ENCODE measurements around the gene NSG1. TPM values are rescaled to one million over a fixed set of nuclear protein-coding genes. Genes with fewer than 3 reads are reported as not detected.

Gene NSG1
- total RNA-seq, 2 experiments from 2014 or later: 10.3 to 10.4 TPM

DNA sequence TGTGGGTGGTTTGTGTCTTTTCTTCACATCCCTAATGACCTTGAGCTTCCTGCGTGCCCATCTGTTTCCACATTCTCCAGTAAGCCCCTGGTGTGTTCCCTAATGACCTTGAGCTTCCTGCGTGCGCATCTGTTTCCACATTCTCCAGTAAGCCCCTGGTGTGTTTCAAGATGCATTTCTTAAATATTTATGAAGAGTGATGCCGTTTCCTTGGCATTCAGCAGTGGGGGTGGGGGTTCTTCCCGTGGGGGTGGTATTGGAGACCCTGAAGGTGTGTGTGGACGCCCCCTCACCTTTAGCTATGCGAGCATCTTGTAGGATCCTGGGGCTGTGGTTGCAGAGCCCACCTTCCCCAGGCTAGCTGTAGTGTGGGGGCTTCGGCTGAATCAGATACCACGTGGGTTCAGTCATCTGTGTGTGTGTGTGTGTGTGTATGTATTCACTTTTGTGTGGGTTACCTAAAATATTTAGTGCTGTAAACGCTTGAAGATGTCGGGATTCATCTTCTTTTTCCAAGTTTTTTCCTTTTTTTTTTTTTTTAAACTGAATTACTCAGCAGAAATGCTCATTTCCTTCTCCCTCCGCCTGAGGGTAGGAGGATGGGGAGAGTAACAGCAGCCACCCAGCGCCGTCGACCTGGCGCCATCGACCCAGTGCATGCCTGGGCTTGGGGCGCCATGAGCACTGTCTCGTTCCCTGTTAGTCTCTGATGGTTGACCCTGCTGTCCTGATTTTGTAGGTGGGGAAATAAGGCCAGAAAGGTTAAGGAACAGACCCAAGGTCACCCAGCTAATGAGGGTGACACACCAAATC lies 9.9 kb downstream of the NSG1 start:
- ATAC-seq (ENCODE audit: poor library complexity) (no peak), DNase-seq (no peak)
- Mint-ChIP-seq H3K4me3 (no peak overlapping the region), H3K27me3 (no peaks in the 10 kb centered on the region), H3K27ac (no peak overlapping the region), H3K9me3 (no peaks in the 10 kb centered on the region), H3K36me3 (ENCODE audit: low read depth) (peaks cover 37% of the 10 kb centered on the region), H3K4me1 (ENCODE audit: low read depth) (peaks cover 5% of the 10 kb centered on the region)
- POLR2A ChIA-PET: no interaction called here
- Histone ChIP-seq H3K4me3 (ENCODE audit: low read length) (no peak overlapping the region), H3K27me3 (ENCODE audit: control insufficient read depth in 1 of 2, insufficient read depth in 2 of 2, low read length in 2 of 2) (no peaks in the 10 kb centered on the region), H3K4me1 (ENCODE audit: insufficient read depth, low read length) (no peaks in the 10 kb centered on the region), H3K27ac (ENCODE audit: low read depth in 1 of 2, low read length in 2 of 2) (no peak overlapping the region), H3K36me3 (ENCODE audit: insufficient read depth, low read length) (peaks cover 9% of the 10 kb centered on the region), H3K9me3 (ENCODE audit: control insufficient read depth in 1 of 2, insufficient read depth in 1 of 2, low read length in 2 of 2) (peaks cover 4 to 5% of the 10 kb centered on the region in 2 experiments)
- TF ChIP-seq, protein P1, sequence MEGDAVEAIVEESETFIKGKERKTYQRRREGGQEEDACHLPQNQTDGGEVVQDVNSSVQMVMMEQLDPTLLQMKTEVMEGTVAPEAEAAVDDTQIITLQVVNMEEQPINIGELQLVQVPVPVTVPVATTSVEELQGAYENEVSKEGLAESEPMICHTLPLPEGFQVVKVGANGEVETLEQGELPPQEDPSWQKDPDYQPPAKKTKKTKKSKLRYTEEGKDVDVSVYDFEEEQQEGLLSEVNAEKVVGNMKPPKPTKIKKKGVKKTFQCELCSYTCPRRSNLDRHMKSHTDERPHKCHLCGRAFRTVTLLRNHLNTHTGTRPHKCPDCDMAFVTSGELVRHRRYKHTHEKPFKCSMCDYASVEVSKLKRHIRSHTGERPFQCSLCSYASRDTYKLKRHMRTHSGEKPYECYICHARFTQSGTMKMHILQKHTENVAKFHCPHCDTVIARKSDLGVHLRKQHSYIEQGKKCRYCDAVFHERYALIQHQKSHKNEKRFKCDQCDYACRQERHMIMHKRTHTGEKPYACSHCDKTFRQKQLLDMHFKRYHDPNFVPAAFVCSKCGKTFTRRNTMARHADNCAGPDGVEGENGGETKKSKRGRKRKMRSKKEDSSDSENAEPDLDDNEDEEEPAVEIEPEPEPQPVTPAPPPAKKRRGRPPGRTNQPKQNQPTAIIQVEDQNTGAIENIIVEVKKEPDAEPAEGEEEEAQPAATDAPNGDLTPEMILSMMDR (IDR thresholded peaks at IDR 0.05): no peak
- intact Hi-C loops (cut with DNase I, micrococcal nuclease): no loop called here
- CTCF ChIA-PET: no interaction called here

DNA sequence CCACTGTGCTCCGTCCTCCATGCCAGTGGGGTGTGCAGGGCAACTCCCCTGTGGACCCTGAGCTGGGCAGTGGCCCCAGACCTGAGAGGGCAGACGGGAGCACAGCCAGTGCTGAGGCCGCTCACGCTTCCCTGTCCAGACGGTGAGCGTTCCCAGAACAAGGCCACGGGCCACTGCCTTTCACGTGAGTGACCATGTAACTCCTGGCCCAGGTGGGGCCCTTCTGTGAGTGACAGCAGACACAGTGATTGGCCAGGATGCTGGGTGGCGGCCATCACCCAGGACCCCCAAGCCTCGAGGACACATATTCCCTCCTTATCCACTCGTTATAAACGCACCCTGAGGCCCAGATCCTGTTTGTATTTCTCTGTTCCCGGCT lies 10.5 kb downstream of the NSG1 start:
- POLR2A ChIA-PET: no interaction called here

DNA sequence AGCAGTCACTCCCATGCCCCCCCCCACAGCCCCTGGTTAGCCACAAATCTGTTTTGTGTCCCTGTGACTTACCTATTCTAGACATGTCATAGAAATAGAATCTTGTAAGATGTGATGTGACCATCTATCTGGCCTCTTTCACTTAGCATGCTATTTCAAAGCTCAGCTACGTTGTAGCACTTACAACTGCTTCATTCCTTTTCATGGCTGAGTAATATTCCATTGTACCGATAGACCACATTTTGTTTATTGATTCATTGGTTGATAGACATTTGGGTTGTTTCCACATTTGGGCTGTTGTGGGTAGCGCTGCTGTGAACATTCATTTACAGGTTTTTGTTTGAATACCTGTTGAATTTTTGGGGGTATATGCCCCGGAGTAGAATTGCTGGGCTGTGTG lies 11.5 kb downstream of the NSG1 start:
- ATAC-seq (ENCODE audit: poor library complexity) (no peak), DNase-seq (no peak)
- peaks cover 42% of the 10 kb centered on the region for H3K36me3 Mint-ChIP-seq (ENCODE audit: low read depth)
- H3K27ac ChIP-seq (ENCODE audit: low read depth in 1 of 2, low read length in 2 of 2): no peak overlapping the region
- peaks cover 5% of the 10 kb centered on the region for H3K4me1 Mint-ChIP-seq (ENCODE audit: low read depth)
- peaks cover 4 to 5% of the 10 kb centered on the region in 2 experiments for H3K9me3 ChIP-seq (ENCODE audit: control insufficient read depth in 1 of 2, insufficient read depth in 1 of 2, low read length in 2 of 2)
- H3K4me1 ChIP-seq (ENCODE audit: insufficient read depth, low read length): no peaks in the 10 kb centered on the region
- TF ChIP-seq, protein P1 (IDR thresholded peaks at IDR 0.05): no peak
- ChIA-PET CTCF (no interaction called here), POLR2A (interaction anchor here (0.9 kb wide), 1 partner anchor 119 kb away, joined by 3 read pairs; no protein-coding TSS in a partner anchor)
- no peak overlapping the region for H3K4me3 Mint-ChIP-seq
- no peak overlapping the region for H3K27ac Mint-ChIP-seq
- H3K9me3 Mint-ChIP-seq: no peaks in the 10 kb centered on the region
- no peak overlapping the region for H3K4me3 ChIP-seq (ENCODE audit: low read length)
- H3K27me3 ChIP-seq (ENCODE audit: control insufficient read depth in 1 of 2, insufficient read depth in 2 of 2, low read length in 2 of 2): no peaks in the 10 kb centered on the region
- peaks cover 5% of the 10 kb centered on the region for H3K36me3 ChIP-seq (ENCODE audit: insufficient read depth, low read length)
- intact Hi-C loops (cut with DNase I, micrococcal nuclease): no loop called here
- no peaks in the 10 kb centered on the region for H3K27me3 Mint-ChIP-seq

More for the DNA sequence above, 10.5 kb downstream of the NSG1 start:
- DNase-seq: no peak
- peaks cover 7% of the 10 kb centered on the region for H3K36me3 ChIP-seq (ENCODE audit: insufficient read depth, low read length)
- CTCF ChIA-PET: no interaction called here
- no peak overlapping the region for H3K27ac ChIP-seq (ENCODE audit: low read depth in 1 of 2, low read length in 2 of 2)
- H3K27me3 ChIP-seq (ENCODE audit: control insufficient read depth in 1 of 2, insufficient read depth in 2 of 2, low read length in 2 of 2): no peaks in the 10 kb centered on the region
- peaks cover 5% of the 10 kb centered on the region for H3K4me1 Mint-ChIP-seq (ENCODE audit: low read depth)
- H3K9me3 ChIP-seq (ENCODE audit: control insufficient read depth in 1 of 2, insufficient read depth in 1 of 2, low read length in 2 of 2): peaks cover 4 to 5% of the 10 kb centered on the region in 2 experiments
- no peak for ATAC-seq (ENCODE audit: poor library complexity)
- no peak overlapping the region for H3K4me3 ChIP-seq (ENCODE audit: low read length)
- H3K27ac Mint-ChIP-seq: no peak overlapping the region
- H3K36me3 Mint-ChIP-seq (ENCODE audit: low read depth): peaks cover 34% of the 10 kb centered on the region
- H3K4me1 ChIP-seq (ENCODE audit: insufficient read depth, low read length): no peaks in the 10 kb centered on the region
- H3K9me3 Mint-ChIP-seq: no peaks in the 10 kb centered on the region
- intact Hi-C loops (cut with DNase I, micrococcal nuclease): no loop called here
- TF ChIP-seq, protein P1 (IDR thresholded peaks at IDR 0.05): no peak
- no peak overlapping the region for H3K4me3 Mint-ChIP-seq
- no peaks in the 10 kb centered on the region for H3K27me3 Mint-ChIP-seq

Data from CD4-positive, alpha-beta T cell (primary cell).